Colonic mucosa (tissue), 4 donors: ENCODE results near the gene LMF1. TPM values are rescaled to one million over a fixed set of nuclear protein-coding genes. Genes with fewer than 3 reads are reported as not detected.

Experiments
- DNase-seq: peaks from one replicate; pipeline ENCODE4 v3.0.0-alpha.2; 2020
- H3K27ac ChIP-seq: fragments of 200-600 bp; one replicate; pipeline ENCODE4 v1.8.0; 2021
- H3K27me3 ChIP-seq: fragments of 200-600 bp; one replicate; pipeline ENCODE4 v1.8.0; 2021
- H3K36me3 ChIP-seq: fragments of 200-600 bp; one replicate; pipeline ENCODE4 v1.8.0; 2021
- H3K4me1 ChIP-seq: fragments of 200-600 bp; one replicate; pipeline ENCODE4 v1.8.0; 2021; ENCODE audit warnings: mild to moderate bottlenecking
- H3K4me3 ChIP-seq: fragments of 200-600 bp; one replicate; pipeline ENCODE4 v1.8.0; 2021
- H3K9ac ChIP-seq, 2 donors: one replicate each; pipeline ENCODE4 v1.7.0; 2013; ENCODE audit warnings: control low read depth in 2 of 2, low read depth in 2 of 2, low read length in 2 of 2
- H3K9me3 ChIP-seq: fragments of 200-600 bp; one replicate; pipeline ENCODE4 v1.8.0; 2021
- CTCF ChIP-seq: fragments of 200-600 bp; IDR thresholded peaks from one replicate; pipeline ENCODE4 v1.8.0; 2022; ENCODE audit warnings: antibody characterized with exemption, mild to moderate bottlenecking
- intact Hi-C: fragments of 100-400 bp; cut with DNase I; formaldehyde crosslinking; loops from one replicate; pipeline ENCODE4 v1.14.1; 2022
- total RNA-seq, 2 donors: library from RNA; stranded (reverse); fragmentation: NEBNext Ultra II Directional in 1 of 2; extraction: Animal tissue kit (Norgen Biotek cat#: 25700) in 1 of 2; gene quantifications; one replicate each; pipeline ENCODE4 v1.2.1, GENCODE V29; 2021
- donor health status: healthy.
- donor health status: DM: no; HTN: no; CAD: no.
- donor health status: DM: no; HTN: no; CAD: no.

LMF1 gene
- total RNA-seq, 2 donors from 2014 or later: 8.4 to 12.8 TPM

GRCh38 chr16:931171-931570 is 39.6 kb downstream of the LMF1 start:
- DNase-seq: no peak
- no peak overlapping the region for H3K27ac ChIP-seq
- H3K9ac ChIP-seq: no peak overlapping the region
- no peaks in the 10 kb centered on the region for H3K27me3 ChIP-seq
- intact Hi-C loops: no loop called here
- no peaks in the 10 kb centered on the region for H3K4me1 ChIP-seq
- no peaks in the 10 kb centered on the region for H3K36me3 ChIP-seq
- no peak overlapping the region for H3K4me3 ChIP-seq
- no peak for TF ChIP-seq CTCF
- H3K9me3 ChIP-seq: no peaks in the 10 kb centered on the region

DNA sequence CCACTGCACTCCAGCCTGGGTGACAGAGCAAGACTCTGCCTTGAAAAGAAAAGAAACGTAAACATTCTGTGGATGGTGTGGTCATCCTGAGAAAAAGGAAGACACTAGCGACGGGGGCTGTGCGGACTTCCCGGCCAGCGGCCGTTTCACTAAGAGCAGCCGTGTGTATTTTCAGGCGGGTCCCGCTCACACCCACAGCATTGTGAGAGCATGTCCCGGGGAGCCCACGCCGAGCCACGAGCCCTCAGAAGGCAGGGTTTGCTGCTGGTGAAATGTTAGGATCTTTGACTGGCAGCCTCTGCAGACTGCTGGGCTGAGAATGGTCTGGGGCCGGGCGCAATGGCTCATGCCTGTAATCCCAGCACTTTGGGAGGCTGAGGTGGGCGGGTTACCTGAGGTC is 40.3 kb downstream of the LMF1 start:
- H3K4me1 ChIP-seq: no peaks in the 10 kb centered on the region
- H3K36me3 ChIP-seq: no peaks in the 10 kb centered on the region
- no peak overlapping the region for H3K4me3 ChIP-seq
- DNase-seq: no peak
- no peaks in the 10 kb centered on the region for H3K9me3 ChIP-seq
- no peak for TF ChIP-seq CTCF
- intact Hi-C loops: no loop called here
- H3K27me3 ChIP-seq: no peaks in the 10 kb centered on the region
- no peak overlapping the region for H3K27ac ChIP-seq
- H3K9ac ChIP-seq: no peak overlapping the region

- no peak for TF ChIP-seq CTCF
- intact Hi-C loops: no loop called here
- Histone ChIP-seq H3K4me3 (no peak overlapping the region), H3K9me3 (no peaks in the 10 kb centered on the region), H3K36me3 (no peaks in the 10 kb centered on the region), H3K4me1 (no peaks in the 10 kb centered on the region), H3K27ac (no peak overlapping the region), H3K9ac (no peak overlapping the region), H3K27me3 (no peaks in the 10 kb centered on the region)
- DNase-seq: no peak
These were observed 40.7 kb downstream of the LMF1 start for GRCh38 chr16:930076-930475.

- TF ChIP-seq CTCF: no peak
These were observed 41.3 kb downstream of the LMF1 start for GRCh38 chr16:929227-930073.

GRCh38 chr16:928526-928925 is 42.3 kb downstream of the LMF1 start:
- no peak for DNase-seq
- Histone ChIP-seq H3K4me3 (no peak overlapping the region), H3K4me1 (no peaks in the 10 kb centered on the region), H3K27ac (no peak overlapping the region), H3K9ac (no peak overlapping the region), H3K36me3 (no peaks in the 10 kb centered on the region), H3K27me3 (no peaks in the 10 kb centered on the region), H3K9me3 (no peaks in the 10 kb centered on the region)
- TF ChIP-seq CTCF: no peak
- intact Hi-C loops: no loop called here

More at GRCh38 chr16:929227-930073, 41.3 kb downstream of the LMF1 start:
- no peaks in the 10 kb centered on the region for H3K9me3 ChIP-seq
- no peaks in the 10 kb centered on the region for H3K27me3 ChIP-seq
- H3K4me1 ChIP-seq: no peaks in the 10 kb centered on the region
- no peaks in the 10 kb centered on the region for H3K36me3 ChIP-seq
- no peak overlapping the region for H3K9ac ChIP-seq
- intact Hi-C loops: no loop called here
- H3K4me3 ChIP-seq: no peak overlapping the region
- no peak overlapping the region for H3K27ac ChIP-seq
- DNase-seq: no peak
